ENCODE results near the gene LIN54. TPM values are rescaled to one million over a fixed set of nuclear protein-coding genes. Genes with fewer than 3 reads are reported as not detected.

The LIN54 gene
- total and polyA plus RNA-seq, 2 of the 13 experiments (the other 11 are each of a cell fraction or from before 2014, with no cell fraction given), result 25.2 to 32.9 TPM

GRCh38 chr4:83029688-83030087, 19.1 kb upstream of the LIN54 start:
- Histone ChIP-seq H3K4me3 (replicated peaks in 1 of 3; ENCODE audit: insufficient read depth in 1 of 3, low read depth in 2 of 3, low read length in 3 of 3) (no peak overlapping the region), H3K9me3 (ENCODE audit: low read length) (peaks cover 12% of the 10 kb centered on the region), H3K36me3 (replicated peaks in 1 of 2; ENCODE audit: control insufficient read depth in 1 of 2, insufficient read depth in 2 of 2, low read length in 2 of 2) (no peaks in the 10 kb centered on the region), H3K4me2 (ENCODE audit: low read depth, low read length) (no peak overlapping the region), H3K4me1 (ENCODE audit: insufficient read depth, low read length) (peaks cover 9% of the 10 kb centered on the region; the same call in 1 of the 2 replicates), H3K27me3 (ENCODE audit: control insufficient read depth in 1 of 2, insufficient read depth in 2 of 2, low read length in 2 of 2) (no peaks in the 10 kb centered on the region; a peak in 1 of 5 replicates), H3K79me2 (ENCODE audit: insufficient read depth, low read length) (no peaks in the 10 kb centered on the region), H4K20me1 (ENCODE audit: insufficient read depth, low read length) (no peaks in the 10 kb centered on the region), H3K27ac (ENCODE audit: extremely low read length, insufficient read depth, low read length) (no peak overlapping the region), H3K9ac (ENCODE audit: insufficient read depth, low read depth, low read length) (no peak overlapping the region), H2AFZ (ENCODE audit: low read length) (no peak overlapping the region)
- intact Hi-C loops (cut with micrococcal nuclease; ENCODE audit: unreplicated experiment), result no loop called here
- no peak for DNase-seq (ENCODE audit: low spot score)
- no peak for ATAC-seq
- POLR2A ChIA-PET, result no interaction called here
- CTCF ChIA-PET (ENCODE audit: low intra/inter-chr PET ratio, low total read pairs), result no interaction called here
- FAIRE-seq, result no peak
- 68% methylated on average over 1 of the region's 1 CpG for WGBS (ENCODE audit: low lambda C conversion rate)
- BruUV-seq (replicated peaks), result no TSS peak
- TF ChIP-seq MAFK (conservative IDR thresholded peaks at IDR 0.05 in 1 of 2, IDR thresholded peaks at IDR 0.05 in 1 of 2; ENCODE audit: low read length in 2 of 2) (peak; percentile 7 to 38; a peak in 2 of 4 replicates), PLRG1 (conservative IDR thresholded peaks at IDR 0.05) (no peak)
- in situ Hi-C loops (cut with HindIII; ENCODE audit: extremely low pct_ligation_motif_present, low pct_unique_long_range_greater_than_20kb), result no loop called here

- no peaks in the 10 kb centered on the region for H4K20me1 ChIP-seq (ENCODE audit: insufficient read depth, low read length)
- peaks cover 9% of the 10 kb centered on the region; the same call in 1 of the 2 replicates for H3K4me1 ChIP-seq (ENCODE audit: insufficient read depth, low read length)
- no peaks in the 10 kb centered on the region for H3K36me3 ChIP-seq (replicated peaks in 1 of 2; ENCODE audit: control insufficient read depth in 1 of 2, insufficient read depth in 2 of 2, low read length in 2 of 2)
- H3K27me3 ChIP-seq (ENCODE audit: control insufficient read depth in 1 of 2, insufficient read depth in 2 of 2, low read length in 2 of 2), result no peaks in the 10 kb centered on the region; a peak in 1 of 5 replicates
- H3K27ac ChIP-seq (ENCODE audit: extremely low read length, insufficient read depth, low read length), result no peak overlapping the region
- H3K4me2 ChIP-seq (ENCODE audit: low read depth, low read length), result no peak overlapping the region
- no TSS peak for BruUV-seq (replicated peaks)
- H3K79me2 ChIP-seq (ENCODE audit: insufficient read depth, low read length), result no peaks in the 10 kb centered on the region
- H3K9ac ChIP-seq (ENCODE audit: insufficient read depth, low read depth, low read length), result no peak overlapping the region
- peaks cover 19% of the 10 kb centered on the region for H3K9me3 ChIP-seq (ENCODE audit: low read length)
- intact Hi-C loops (cut with micrococcal nuclease; ENCODE audit: unreplicated experiment), result no loop called here
- 4% methylated on average over 3 of the region's 3 CpGs for WGBS (ENCODE audit: low lambda C conversion rate)
- CTCF ChIA-PET (ENCODE audit: low intra/inter-chr PET ratio, low total read pairs), result no interaction called here
- DNase-seq (ENCODE audit: low spot score) (no peak), ATAC-seq (peak; percentile 29; the same call in 1 of the 3 replicates), FAIRE-seq (no peak)
- in situ Hi-C loops (cut with HindIII; ENCODE audit: extremely low pct_ligation_motif_present, low pct_unique_long_range_greater_than_20kb), result no loop called here
- H3K4me3 ChIP-seq (replicated peaks in 1 of 3; ENCODE audit: insufficient read depth in 1 of 3, low read depth in 2 of 3, low read length in 3 of 3), result no peak overlapping the region
- POLR2A ChIA-PET, result no interaction called here
- no peak overlapping the region for H2AFZ ChIP-seq (ENCODE audit: low read length)
- TF ChIP-seq ZFY (CRISPR knock-in tag; IDR thresholded peaks at IDR 0.05) (no peak), NR2F2 (IDR thresholded peaks at IDR 0.05; ENCODE audit: borderline replicate concordance, low read depth) (no peak), KIAA2018 (CRISPR knock-in tag; IDR thresholded peaks at IDR 0.05; ENCODE audit: borderline replicate concordance) (no peak), MXD3 (CRISPR knock-in tag; IDR thresholded peaks at IDR 0.05) (no peak), ZNF10 (CRISPR knock-in tag; IDR thresholded peaks at IDR 0.05; ENCODE audit: borderline replicate concordance, low read depth) (no peak), ATRX (CRISPR knock-in tag; IDR thresholded peaks at IDR 0.05; ENCODE audit: borderline replicate concordance) (no peak), ZBTB8A (CRISPR knock-in tag; IDR thresholded peaks at IDR 0.05; ENCODE audit: borderline replicate concordance, low read depth) (no peak), ZBTB42 (CRISPR knock-in tag; IDR thresholded peaks at IDR 0.05) (no peak), JUN (CRISPR knock-in tag; IDR thresholded peaks at IDR 0.05) (no peak)
Observed at GRCh38 chr4:83028976-83029375, 18.4 kb upstream of the LIN54 start.
